Stimulated activated CD4-positive, alpha-beta T cell treated with anti-CD3 and anti-CD28 coated beads, Interleukin-2, amount 100 ng/mL, for 24 hours (primary cell): ENCODE measurements around the gene NSFL1C.

Experiments used
- DNase-seq, 2 donors: peaks; one replicate each; pipeline ENCODE4 v3.0.0-alpha.2; 2020

NSFL1C gene

GRCh38 chr20:1484438-1485116, 17.9 kb upstream of the NSFL1C start:
- no peak for DNase-seq

DNA sequence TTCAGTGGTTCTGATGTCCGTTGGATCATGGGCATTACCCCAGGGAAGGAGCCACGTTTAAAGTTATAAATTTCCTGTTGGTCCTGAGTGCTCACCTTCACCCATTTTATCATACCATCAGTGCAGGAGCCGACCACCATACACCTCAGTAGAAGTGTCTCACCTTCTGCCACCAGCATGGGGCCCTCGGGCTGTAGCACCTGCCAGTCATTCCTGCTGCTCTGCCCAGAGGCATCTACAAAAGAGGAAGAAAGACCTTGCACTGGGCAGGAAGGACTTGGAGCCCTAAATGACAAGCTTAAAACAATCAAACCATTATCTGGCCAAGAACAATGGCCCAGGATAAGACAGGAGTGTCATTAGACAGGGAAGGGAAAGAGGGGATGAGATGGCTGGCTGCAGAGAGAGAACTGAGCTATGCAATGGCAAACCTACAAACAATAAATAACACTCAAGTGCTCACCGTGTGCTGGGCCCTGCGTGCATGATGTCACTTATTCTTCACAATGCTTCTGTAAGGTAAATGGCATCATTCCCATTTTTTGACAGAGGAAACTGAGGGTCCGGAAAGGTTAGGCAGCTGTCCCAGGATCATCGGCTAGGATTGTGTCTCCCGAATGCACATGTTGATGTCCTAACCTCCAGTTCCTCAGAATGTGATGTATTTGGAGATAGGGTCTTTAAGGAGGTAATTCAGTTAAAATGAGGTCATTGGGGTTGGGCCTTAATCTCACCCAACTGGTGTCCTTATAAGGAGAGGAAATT, 13.4 kb upstream of the NSFL1C start:
- DNase-seq: no peak

DNA sequence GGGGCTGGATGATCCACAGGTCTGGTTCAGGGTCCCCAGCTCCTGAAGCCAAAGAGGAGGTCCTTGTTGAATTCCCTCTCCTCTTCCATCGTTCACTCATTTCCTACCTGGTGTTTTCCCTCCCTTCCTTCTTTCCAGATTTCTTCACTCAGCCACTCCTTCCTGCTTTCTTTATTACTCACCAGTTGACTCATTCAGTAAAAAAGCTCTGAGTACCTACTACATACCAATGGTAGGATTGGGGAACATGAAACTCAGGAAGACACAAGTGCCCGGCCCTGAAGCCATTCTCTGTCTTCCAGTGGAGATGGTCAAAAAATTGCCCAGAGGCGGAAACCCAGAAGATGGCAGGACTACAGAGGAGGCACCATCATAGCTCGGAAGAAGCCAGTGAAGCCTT, 11.9 kb upstream of the NSFL1C start:
- DNase-seq: no peak

DNA sequence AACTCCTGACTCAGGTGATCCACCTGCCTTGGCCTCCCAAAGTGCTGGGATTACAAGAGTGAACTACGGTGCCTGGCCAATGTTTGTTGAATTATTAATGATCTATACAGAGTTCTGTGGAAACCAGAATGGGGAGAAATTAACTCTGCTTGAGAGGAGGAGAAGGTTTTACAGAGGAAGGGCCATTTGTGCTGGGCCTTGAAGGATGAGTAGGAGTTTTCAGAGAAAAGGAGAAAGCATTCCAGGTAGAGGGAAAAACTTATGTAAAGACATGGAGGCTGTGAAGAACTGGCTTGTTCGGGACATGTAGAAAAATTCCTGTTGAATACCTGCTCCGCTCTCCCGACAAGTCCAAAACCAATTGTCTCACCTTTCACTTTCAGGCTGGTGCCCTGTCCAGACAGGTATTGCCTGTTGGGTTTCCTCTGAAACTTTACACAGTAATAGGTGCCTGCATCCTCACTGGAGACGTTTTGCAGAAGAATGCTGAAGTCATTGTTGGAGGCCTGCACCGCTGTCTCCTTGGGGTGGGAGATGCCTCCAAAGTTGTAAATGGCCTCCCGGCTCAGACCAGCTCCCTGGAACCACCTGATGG, 11.3 kb upstream of the NSFL1C start:
- no peak for DNase-seq

DNA sequence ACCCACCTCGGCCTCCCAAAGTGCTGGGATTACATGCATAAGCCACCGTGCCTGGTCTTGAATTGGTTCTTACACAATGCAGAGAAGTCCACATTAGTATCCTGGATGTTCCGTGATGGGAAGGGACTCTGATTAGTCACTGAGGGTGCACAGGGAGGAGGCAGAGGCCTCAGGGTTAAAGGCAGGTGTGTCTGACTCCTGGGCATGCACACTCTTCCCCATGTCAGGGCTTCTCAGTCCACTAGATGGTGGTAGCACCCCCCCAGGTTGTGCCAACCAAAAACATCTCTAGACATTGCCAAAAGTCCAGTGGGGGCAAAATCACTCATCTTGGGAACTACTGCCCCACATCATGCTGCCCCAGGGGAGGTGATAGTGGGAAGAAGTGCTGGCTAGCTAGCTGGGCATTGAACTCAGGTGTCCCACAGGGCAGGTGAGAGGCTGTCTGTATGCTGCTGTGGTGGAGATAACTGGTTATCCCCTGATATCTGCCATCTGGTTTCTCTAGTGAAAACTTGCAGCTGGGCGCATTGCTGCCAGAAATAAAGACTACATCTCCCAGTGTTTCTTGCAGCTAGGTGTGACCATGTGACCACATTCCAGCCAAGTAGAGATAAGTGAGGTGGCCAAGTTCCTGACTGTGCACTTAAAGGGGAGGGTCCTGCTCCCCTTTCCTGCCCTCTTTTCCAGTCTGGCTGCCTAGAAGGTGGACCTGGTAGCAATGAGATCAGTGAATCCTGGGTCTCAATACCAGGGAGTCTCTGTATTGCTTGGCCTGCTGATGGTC, 8.4 kb upstream of the NSFL1C start:
- no peak for DNase-seq

DNA sequence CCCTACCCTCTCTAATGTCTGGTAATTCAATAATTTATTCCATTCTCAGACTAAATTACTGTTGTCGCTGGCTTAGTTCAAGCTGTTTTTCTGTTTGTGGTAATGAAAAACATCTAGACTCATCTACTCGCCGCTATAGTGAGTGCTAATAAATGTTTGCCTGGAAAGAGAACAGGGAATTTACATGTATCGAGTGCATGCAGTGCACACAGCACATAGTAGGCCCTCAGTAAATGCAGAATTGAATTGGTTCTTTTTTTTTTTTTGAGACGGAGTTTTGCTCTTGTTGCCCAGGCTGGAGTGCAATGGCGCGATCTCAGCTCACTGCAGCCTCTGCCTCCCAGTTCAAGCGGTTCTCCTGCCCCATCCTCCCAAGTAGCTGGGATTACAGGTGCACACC, 7.7 kb upstream of the NSFL1C start:
- DNase-seq: no peak

DNA sequence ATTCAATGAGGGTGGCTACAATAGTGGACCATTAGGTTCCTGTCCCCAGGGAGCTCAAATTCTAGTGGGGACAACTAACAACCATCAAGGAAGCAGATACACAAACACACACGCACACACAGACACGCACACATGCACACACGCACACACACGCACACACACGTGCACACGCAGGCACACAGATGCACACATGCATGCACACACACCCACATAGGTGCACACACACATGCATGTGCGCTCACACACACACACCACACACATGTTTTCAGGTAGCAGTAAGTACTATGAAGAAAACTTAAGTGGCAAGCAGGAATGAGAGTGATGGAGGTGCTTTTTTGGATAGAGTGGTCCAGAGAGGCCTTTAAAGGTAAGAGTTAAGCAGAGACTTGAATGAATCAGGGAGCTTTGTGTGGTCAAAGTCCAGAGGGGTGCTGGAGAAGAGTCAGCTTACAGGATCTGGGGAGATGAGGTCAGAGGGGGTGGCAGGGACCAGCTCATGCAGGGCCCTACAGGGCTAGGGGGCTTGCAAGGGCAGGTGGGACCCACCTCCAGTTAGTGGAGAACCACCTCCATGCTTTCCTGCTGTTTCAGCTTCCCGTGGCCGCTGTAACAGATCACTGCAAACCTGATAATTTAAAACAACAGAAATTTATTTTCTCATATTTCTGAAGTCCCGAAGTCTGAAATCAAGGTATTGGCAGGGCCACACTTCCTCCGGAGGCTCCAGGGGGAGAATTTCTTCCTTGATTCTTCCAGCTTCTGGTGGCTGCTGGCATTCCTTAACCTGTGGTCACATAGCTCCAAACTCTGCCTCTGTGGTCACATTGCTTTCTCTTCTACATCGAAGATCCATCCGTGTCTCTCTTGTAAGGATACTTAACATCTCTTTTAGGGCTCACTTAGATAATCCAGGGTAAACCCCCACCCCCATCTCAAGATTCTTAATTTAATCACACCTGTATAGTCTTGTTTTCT, 6.9 kb upstream of the NSFL1C start:
- DNase-seq: no peak

- no peak for DNase-seq
Measured at GRCh38 chr20:1472556-1473245, 6.1 kb upstream of the NSFL1C start.

DNA sequence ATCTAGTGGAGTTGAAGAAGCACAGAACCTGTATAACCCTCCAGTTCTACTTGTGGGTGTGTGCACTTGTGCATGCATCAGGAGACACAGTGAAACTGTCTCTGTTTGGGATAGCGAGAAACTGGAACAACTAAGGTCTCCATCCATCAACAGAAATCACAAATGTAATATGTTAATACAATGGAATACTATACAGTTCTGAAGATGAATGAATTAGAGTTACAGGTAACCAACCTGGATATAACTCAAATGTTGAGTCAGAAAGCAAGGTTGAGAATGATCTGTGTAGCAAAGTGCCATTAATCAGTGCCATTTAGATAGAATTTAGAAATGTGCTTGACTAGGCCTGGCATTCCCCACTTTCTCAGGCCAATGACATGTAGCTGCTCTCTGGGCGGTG, 4.6 kb upstream of the NSFL1C start:
- DNase-seq: no peak

DNA sequence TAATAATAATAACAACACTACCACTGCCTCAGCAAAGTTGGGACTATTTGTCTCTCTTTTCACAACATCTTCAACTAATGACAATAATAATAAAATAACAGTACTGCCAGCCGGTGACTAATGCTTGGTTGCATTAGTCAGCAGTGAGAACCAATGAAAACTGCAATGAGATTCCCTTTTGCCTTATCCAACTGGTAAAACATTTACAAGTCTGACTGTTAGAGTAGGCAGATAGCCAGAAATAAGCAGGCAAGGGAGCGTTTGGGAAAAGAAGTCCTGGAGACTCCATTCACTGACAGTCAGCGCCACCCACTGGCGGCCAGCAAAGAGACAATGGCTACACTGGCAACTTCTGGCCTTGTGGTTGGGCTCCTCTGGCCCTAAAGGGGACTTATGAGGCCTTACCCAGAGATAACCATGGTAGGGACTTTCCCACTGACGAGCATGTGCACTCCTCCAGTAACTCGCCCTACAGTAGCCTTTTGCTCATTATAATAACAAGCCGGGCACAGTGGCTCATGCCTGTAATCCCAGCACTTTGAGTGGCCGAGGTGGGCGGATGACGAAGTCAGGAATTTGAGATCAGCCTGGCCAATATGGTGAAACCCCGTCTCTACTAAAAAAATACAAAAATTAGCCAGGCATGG, 3.4 kb upstream of the NSFL1C start:
- peak in 1 of 2 donors; percentile 39 for DNase-seq

DNA sequence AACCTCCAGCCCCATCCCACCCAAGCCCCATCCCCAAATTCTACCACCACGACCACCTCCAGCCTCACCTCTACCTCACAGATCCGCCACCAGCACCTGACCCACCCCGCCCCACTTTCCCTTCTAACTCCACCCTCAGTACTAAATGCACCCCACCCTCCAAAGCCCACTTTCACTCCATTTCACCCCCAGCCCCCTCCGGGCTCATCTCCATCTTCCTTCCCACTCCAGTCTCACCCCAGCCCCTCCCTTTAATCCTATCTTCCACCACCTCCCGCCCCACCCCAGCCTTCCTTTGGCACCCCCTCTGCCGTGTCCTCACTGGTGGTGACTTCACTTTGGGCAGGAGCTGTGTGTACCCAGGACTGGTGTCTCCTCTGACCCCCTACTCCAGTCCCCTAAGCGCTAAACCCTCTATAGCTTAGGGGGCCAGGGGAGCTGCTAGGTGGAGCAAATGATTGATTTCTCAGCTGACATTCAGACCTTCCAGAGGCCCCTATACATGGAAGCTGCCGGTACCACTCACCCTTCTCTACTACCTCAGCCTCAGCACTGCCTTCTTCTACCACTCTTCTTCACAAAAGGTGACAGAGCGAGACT, 2.8 kb upstream of the NSFL1C start:
- no peak for DNase-seq

DNA sequence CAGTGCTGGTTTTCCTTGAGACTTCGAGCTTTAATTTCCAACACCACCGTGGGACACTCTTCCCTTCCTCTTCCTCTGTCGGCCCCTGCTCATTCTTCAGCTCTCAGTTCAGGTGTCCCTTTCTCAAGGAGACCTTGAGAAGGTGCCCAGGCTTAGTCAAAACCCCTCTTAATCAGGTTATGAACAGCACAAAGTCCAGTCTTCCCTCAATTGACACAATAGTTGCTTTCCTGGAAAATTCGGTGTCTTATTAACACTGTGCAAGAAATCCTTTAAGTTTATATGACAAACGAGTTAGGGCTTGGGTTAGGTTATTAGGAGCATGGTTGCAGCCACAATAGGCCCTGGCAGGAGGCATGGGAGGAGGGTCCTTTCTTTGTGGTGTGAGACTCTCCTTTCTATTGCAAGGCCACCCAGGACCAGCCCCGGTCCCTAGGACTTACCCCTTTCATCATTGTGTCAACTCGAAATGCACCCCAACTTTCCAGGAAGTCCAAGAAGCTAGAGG, 1.5 kb upstream of the NSFL1C start:
- DNase-seq: no peak

DNA sequence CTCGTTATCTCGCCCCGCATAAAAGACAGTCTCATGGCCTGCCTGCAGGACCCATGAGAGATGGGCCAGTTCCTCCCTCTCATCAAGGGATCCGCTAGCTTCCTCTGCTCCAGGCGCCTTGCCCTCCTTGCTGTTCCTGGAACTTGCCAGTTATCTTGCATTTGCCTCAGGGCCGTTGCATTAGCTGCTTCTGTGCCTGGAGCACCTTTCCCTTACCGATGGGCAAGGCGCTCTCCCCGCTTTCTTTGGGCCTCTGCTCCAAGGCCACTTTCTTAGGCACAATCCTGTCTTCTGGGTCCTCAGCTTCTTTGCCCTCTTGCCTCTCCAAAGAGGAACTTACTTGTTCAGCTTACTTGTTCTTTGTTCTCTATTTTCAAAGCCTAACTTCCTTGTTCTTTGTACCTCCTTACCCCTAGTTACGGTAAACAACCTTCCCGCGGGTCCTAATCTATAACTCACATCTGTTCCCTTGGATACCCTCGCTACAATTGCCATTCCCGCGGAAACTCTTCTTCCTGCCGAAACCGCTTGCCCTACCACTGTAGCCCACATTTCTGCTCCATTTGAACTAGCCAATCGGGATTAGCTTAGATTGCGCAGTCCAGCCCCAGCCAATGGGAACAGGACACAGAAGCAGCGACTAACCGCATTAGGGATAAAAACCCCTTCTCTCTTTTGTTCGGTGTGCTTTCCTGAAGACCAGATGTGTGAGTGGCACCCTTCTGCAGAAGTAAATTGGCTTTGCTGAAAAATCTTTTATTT, 887 bp upstream of the NSFL1C start:
- DNase-seq: peak in 1 of 2 donors; percentile 6

GRCh38 chr20:1467082-1467354, 369 bp upstream of the NSFL1C start:
- DNase-seq: no peak

DNA sequence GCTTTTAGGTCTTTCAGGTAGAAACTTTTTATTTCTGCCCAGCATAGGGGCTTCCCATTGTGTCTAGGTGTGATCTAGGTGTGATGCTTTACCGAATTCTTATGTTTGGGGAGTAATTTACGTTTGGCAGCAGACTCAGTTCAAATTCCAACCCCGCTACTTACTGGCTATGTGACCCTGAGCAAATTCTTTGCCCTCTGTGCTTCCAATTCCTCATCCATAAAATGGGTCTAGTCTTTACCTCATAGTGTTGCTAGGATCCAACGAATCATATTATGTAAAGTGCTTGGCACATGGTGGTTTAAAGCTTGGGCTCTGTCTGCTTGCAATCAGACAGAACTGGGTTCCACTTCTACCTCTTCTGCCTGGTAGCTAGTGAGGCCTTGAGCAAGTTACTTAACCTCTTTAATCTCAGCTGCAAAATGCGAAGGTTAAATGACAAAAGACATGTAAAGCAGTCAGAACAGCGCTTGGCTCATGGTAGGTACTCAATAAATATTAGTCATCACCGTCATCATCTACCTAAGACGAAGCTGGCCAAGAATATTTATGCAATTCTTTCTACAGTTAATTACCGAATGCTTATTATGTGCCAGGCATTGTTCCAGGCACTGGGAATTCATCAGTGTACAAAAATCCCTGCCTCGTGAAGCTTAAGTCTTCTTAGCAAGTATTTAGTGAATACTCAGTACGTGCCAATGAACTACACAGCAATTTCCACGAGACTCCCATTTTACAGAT, 1.0 kb downstream of the NSFL1C start:
- no peak for DNase-seq

DNA sequence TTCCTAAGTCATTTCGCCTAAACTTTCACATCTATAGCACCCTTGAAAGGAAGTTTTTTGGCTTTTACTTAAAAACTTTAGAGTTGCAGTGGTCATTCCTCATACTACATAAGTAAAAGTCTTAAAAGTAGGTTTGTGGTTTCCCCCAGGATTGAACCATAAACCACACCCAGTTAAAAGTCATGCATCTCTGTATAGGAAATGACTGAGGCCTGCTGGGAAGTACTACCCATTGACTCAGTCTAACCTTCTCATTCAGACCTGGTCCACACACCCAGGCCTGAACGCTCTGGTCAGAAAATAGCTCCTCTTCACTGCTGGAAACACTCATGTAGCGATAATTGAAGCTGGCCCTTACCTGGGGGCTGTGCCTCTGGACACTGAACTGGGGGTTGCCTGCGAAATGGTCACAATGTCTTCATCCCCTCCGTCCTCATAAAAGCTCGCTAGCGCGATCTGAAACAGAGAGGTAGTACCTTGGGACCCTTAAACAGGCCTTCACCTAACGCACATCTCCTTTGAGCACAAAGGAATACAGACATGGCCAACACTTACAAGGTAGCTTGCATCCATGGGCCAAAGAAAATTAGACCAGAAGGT, 2.6 kb downstream of the NSFL1C start:
- no peak for DNase-seq

DNA sequence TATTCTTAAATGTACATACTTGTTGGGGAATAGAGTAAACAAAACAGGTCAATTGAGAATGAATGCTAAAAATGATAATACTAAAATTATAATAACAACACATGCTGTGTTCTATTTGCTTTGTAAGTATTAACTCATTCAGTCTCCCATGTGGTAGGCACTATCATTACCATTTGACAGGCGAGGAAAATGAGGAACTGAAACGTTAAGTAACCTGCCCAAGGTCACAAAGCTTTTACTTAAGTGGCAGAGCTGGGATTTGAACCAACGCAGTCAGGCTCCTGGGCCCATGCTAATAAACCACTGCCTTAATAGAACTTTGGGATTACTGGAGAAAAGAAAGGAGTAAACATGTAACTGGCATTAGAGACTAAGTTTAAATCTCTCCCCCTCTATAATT, 3.8 kb downstream of the NSFL1C start:
- DNase-seq: no peak

GRCh38 chr20:1462001-1462400, 4.6 kb downstream of the NSFL1C start:
- no peak for DNase-seq

DNA sequence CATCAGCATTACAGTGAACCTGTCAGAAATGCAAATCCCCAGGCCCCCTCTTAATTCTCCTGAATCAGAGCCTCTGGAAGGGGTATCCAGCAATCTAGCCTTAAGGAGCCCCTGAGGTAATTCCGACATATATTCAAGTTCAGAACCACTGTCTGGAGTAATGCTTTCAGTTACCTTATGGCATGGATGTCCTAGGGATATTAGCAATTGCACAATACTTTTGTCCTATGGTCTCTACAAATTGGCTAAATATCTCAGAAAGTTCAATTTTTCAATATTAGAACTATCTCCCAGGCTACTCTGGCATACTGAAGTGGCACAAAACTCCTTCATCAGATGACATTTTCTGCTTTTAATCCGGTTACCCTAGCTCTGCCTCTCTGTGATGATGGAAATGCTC, 6.4 kb downstream of the NSFL1C start:
- DNase-seq: no peak
